Loucy (cell line): ENCODE data around the gene JAM2.

Experiments
- H2AFZ ChIP-seq: fragments of 200-600 bp; sonication (generic); 2 replicates; pipeline ENCODE4 v1.6.0; 2016; ENCODE audit warnings: antibody characterized with exemption, mild to moderate bottlenecking, low read length, moderate library complexity
- H3F3A ChIP-seq: fragments of 200-600 bp; 2 replicates; pipeline ENCODE4 v1.6.0; 2016; ENCODE audit warnings: antibody characterized with exemption, low read depth, mild to moderate bottlenecking
- H3K27me3 ChIP-seq: fragments of 200-600 bp; sonication (generic); 2 replicates; pipeline ENCODE4 v1.6.1; 2014; ENCODE audit warnings: low read length, mild to moderate bottlenecking; ENCODE audit not compliant: insufficient read depth, poor library complexity, severe bottlenecking
- H3K36me3 ChIP-seq: fragments of 200-600 bp; sonication (generic); 2 replicates; pipeline ENCODE4 v1.6.1; 2016; ENCODE audit warnings: low read length; ENCODE audit not compliant: insufficient read depth
- H3K4me1 ChIP-seq: fragments of 200-600 bp; sonication (generic); 2 replicates; pipeline ENCODE4 v1.5.1; 2014; ENCODE audit warnings: low read length, mild to moderate bottlenecking; ENCODE audit not compliant: insufficient read depth, poor library complexity, severe bottlenecking
- H3K4me2 ChIP-seq: fragments of 200-600 bp; sonication (generic); 2 replicates; pipeline ENCODE4 v1.6.0; 2014; ENCODE audit warnings: antibody characterized with exemption, low read length, low read depth, mild to moderate bottlenecking; ENCODE audit not compliant: poor library complexity, severe bottlenecking
- H3K4me3 ChIP-seq: fragments of 200-600 bp; sonication (generic); 2 replicates; pipeline ENCODE4 v1.5.1; 2014; ENCODE audit warnings: low read length, mild to moderate bottlenecking, mixed read lengths; ENCODE audit not compliant: poor library complexity, severe bottlenecking
- H3K79me2 ChIP-seq: fragments of 200-600 bp; sonication (generic); 2 replicates; pipeline ENCODE4 v1.6.1; 2014; ENCODE audit warnings: low read length; ENCODE audit not compliant: insufficient read depth
- H3K9ac ChIP-seq: fragments of 200-600 bp; sonication (generic); 2 replicates; pipeline ENCODE4 v1.6.0; 2014; ENCODE audit warnings: mild to moderate bottlenecking, low read depth, low read length, moderate library complexity; ENCODE audit not compliant: poor library complexity, severe bottlenecking
- H3K9me2 ChIP-seq: fragments of 200-600 bp; sonication (generic); replicated peaks from 2 replicates; pipeline ENCODE4 v1.6.1; 2016; ENCODE audit warnings: low read depth, low read length, mixed read lengths
- H3K9me3 ChIP-seq: fragments of 200-600 bp; sonication (generic); 2 replicates; pipeline ENCODE4 v1.6.1; 2014; ENCODE audit warnings: mild to moderate bottlenecking, antibody characterized with exemption, low read length, low read depth; ENCODE audit not compliant: insufficient read depth
- H4K20me1 ChIP-seq: fragments of 200-600 bp; sonication (generic); 2 replicates; pipeline ENCODE4 v1.6.0; 2014; ENCODE audit warnings: antibody characterized with exemption, low read length, mild to moderate bottlenecking; ENCODE audit not compliant: insufficient read depth, poor library complexity, severe bottlenecking
- EZH2phosphoT487 ChIP-seq: fragments of 200-600 bp; IDR thresholded peaks from 2 replicates; pipeline ENCODE4 v1.6.1; 2018; ENCODE audit warnings: antibody characterized with exemption, mild to moderate bottlenecking, moderate library complexity, borderline replicate concordance
- TF ChIP-seq, protein P1 (sequence below): fragments of 200-600 bp; sonication (generic); conservative IDR thresholded peaks from 2 replicates; pipeline ENCODE4 v1.5.1; 2014; ENCODE audit warnings: mild to moderate bottlenecking, antibody characterized with exemption, low read length

JAM2 gene

GRCh38 chr21:25721987-25722386 is 82.9 kb downstream of the JAM2 start:
- Histone ChIP-seq H3K27me3 (no peaks in the 10 kb centered on the region), H3K9me2 (no peaks in the 10 kb centered on the region)

DNA sequence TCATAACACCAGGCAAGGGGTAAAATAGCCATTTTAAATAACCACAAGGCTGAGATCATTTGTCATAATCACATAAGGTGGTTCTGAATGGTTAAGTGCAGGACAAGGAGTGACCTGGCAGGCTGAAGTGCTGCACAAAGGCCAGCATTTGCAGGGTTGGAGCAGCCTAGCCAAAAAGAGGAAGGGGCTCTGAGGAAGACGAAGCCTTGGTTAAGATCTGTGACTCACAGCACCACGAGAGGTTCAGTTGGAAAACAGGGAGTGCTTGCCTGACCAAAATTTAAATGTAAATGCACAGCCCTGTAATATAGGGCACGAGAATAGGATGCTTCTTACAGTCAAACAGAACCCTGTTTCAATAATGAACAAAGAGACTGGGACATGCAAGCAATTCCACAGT is 83.6 kb downstream of the JAM2 start:
- Histone ChIP-seq H3K4me3 (no peak overlapping the region), H3K79me2 (no peaks in the 10 kb centered on the region), H3K9me3 (no peaks in the 10 kb centered on the region), H3K36me3 (peaks cover 51% of the 10 kb centered on the region), H3K27me3 (no peaks in the 10 kb centered on the region), H2AFZ (no peak overlapping the region), H4K20me1 (peaks cover 5% of the 10 kb centered on the region), H3K9me2 (no peaks in the 10 kb centered on the region), H3K4me1 (no peaks in the 10 kb centered on the region), H3F3A (no peaks in the 10 kb centered on the region), H3K9ac (no peak overlapping the region), H3K4me2 (no peak overlapping the region)
- TF ChIP-seq, protein P1, sequence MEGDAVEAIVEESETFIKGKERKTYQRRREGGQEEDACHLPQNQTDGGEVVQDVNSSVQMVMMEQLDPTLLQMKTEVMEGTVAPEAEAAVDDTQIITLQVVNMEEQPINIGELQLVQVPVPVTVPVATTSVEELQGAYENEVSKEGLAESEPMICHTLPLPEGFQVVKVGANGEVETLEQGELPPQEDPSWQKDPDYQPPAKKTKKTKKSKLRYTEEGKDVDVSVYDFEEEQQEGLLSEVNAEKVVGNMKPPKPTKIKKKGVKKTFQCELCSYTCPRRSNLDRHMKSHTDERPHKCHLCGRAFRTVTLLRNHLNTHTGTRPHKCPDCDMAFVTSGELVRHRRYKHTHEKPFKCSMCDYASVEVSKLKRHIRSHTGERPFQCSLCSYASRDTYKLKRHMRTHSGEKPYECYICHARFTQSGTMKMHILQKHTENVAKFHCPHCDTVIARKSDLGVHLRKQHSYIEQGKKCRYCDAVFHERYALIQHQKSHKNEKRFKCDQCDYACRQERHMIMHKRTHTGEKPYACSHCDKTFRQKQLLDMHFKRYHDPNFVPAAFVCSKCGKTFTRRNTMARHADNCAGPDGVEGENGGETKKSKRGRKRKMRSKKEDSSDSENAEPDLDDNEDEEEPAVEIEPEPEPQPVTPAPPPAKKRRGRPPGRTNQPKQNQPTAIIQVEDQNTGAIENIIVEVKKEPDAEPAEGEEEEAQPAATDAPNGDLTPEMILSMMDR: no peak
- TF ChIP-seq EZH2phosphoT487: no peak

More at GRCh38 chr21:25721987-25722386, 82.9 kb downstream of the JAM2 start:
- TF ChIP-seq, protein P1: no peak
- Histone ChIP-seq H3K4me3 (no peak overlapping the region), H3K4me1 (no peaks in the 10 kb centered on the region), H3F3A (no peaks in the 10 kb centered on the region), H3K4me2 (no peak overlapping the region), H3K79me2 (no peaks in the 10 kb centered on the region), H2AFZ (no peak overlapping the region), H3K9me3 (no peaks in the 10 kb centered on the region), H4K20me1 (peaks cover 5% of the 10 kb centered on the region), H3K9ac (no peak overlapping the region), H3K36me3 (peaks cover 48% of the 10 kb centered on the region)

- H3F3A ChIP-seq: no peaks in the 10 kb centered on the region
- no peaks in the 10 kb centered on the region for H3K9me2 ChIP-seq
- H4K20me1 ChIP-seq: peaks cover 32% of the 10 kb centered on the region
- TF ChIP-seq, protein P1: no peak
- peak overlapping the region; percentile 8 for H3K4me3 ChIP-seq
- peaks cover 39% of the 10 kb centered on the region for H3K4me1 ChIP-seq
- no peaks in the 10 kb centered on the region for H3K27me3 ChIP-seq
- H3K4me2 ChIP-seq: peak overlapping the region; percentile 82
- no peaks in the 10 kb centered on the region for H3K9me3 ChIP-seq
- no peak overlapping the region for H2AFZ ChIP-seq
- H3K79me2 ChIP-seq: peaks cover 67% of the 10 kb centered on the region
- peak overlapping the region; percentile 38 for H3K9ac ChIP-seq
- H3K36me3 ChIP-seq: peaks cover 29% of the 10 kb centered on the region; the same call in 1 of the 2 replicates
Observed at GRCh38 chr21:25732091-25732760, 93.2 kb downstream of the JAM2 start.
